SU-DHL-6 (cell line): ENCODE results near the gene FAM107B.

ENCODE experiments used
- CTCF ChIP-seq: fragments of 200-600 bp; sonication (generic); IDR thresholded peaks from one replicate; pipeline ENCODE4 v1.5.1; 2017; ENCODE audit warnings: antibody characterized with exemption, mild to moderate bottlenecking, low read length, moderate library complexity; ENCODE audit not compliant: insufficient read depth, poor library complexity, severe bottlenecking
- EZH2phosphoT487 ChIP-seq: fragments of 200-600 bp; sonication (generic), shearing (Covaris generic); conservative IDR thresholded peaks from 2 replicates; pipeline ENCODE4 v1.6.1; 2018; ENCODE audit warnings: mild to moderate bottlenecking, antibody characterized with exemption, low read length, moderate library complexity, mixed read lengths

GRCh38 chr10:14707481-14707880 is 67.2 kb downstream of the FAM107B start:
- TF ChIP-seq CTCF (no peak), EZH2phosphoT487 (no peak)
